ENCODE measurements around the gene ACO2. TPM values are rescaled to one million over a fixed set of nuclear protein-coding genes. Genes with fewer than 3 reads are reported as not detected.
"Not testable (repeated sequence)": the region's sequence is repeated elsewhere in the genome, so short reads cannot be mapped to it uniquely, and the experiment has no call there.

Gene ACO2
- total RNA-seq, 2 donors from 2014 or later, result 77.2 to 81.9 TPM

DNA sequence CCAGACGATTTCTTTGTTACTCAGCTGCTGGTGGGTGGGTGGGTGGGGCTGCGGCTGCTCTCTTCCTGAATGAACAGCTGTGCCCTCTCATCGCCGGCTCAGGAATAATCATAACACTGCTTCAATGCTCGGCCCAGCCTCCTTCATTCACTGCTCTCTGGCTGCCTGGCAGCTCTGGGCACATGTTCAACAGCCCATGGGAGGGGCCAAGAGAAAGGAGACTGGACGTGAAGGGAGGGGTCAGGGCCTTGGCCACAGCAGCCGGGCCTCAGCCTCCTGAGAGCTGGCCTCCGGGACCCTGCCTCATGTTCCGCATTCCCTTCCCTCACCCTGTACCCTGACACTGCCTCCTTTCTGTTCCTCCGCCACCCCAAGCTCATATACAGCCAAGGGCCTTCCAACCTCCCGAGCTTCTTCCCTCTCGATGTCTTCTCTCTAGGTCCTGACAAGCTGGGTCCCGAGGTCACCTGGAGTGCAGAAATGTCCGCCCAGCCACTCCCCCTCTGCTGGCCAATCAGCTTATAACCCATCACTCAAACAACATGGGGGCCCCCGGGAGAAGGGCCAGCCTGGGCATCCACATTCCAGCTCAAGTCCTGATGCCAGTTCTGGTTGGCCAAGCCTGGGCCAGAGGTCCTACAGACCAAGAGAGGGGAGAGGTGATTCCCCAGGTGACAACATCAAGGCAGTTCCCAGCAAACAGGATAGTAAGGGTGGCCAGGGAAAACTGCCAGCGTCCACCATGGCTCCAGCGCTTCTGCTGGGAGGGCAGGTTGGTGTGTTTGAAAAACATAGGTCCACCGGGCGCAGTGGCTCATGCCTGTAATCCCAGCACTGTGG, 88.7 kb downstream of the ACO2 start:
- H3K9me3 ChIP-seq (ENCODE audit: control insufficient read depth, low read length, poor library complexity, severe bottlenecking), result no peaks in the 10 kb centered on the region
- Mint-ChIP-seq H3K27ac (no peak overlapping the region), H3K36me3 (ENCODE audit: low read depth) (no peaks in the 10 kb centered on the region), H3K27me3 (peaks cover 39% of the 10 kb centered on the region), H3K4me1 (peaks cover 5% of the 10 kb centered on the region), H3K4me3 (no peak overlapping the region)
- DNase-seq, result no peak
- ATAC-seq, result no peak

DNA sequence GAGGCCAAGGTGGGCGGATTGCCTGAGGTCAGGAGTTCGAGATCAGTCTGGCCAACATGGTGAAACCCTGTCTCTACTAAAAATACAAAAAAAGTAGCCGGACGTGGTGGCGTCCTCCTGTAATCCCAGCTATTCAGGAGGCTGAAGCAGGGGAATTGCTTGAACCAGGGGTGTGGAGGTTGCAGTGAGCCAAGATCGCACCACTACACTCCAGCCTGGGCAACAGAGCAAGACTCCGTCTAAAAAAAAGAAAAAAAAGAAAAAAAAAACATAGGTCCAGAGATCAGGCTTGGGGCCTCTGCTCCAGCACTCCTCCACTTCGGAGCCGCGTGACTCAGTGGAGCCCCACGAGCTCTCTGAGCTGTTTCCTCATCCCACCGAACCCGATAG, 89.3 kb downstream of the ACO2 start:
- not testable (repeated sequence) for H3K36me3 Mint-ChIP-seq (ENCODE audit: low read depth); H3K4me3 Mint-ChIP-seq; DNase-seq; H3K4me1 Mint-ChIP-seq; H3K27ac Mint-ChIP-seq; H3K9me3 ChIP-seq (ENCODE audit: control insufficient read depth, low read length, poor library complexity, severe bottlenecking); ATAC-seq
- peaks cover 39% of the 10 kb centered on the region for H3K27me3 Mint-ChIP-seq

DNA sequence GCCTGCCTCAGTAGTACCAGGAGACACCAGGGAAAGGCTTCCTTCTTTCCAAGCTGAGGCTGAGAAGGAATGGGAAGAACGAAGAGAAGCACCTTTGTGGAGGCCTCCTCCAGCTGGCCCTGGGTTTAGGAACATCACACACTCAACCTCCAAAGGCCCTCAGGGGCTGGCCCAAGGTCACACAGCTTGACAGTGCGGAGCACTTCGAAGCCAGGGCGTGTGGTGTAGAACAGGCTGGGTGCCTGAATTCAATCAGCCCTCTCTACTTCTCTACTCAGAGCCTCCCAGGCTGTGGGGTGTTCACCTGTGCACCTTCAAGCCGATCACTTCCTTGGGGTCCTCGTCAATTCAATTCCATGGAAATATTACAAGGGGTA, 91.2 kb downstream of the ACO2 start:
- Mint-ChIP-seq H3K4me1 (peaks cover 3% of the 10 kb centered on the region), H3K4me3 (no peak overlapping the region), H3K27me3 (peaks cover 39% of the 10 kb centered on the region), H3K27ac (peak overlapping the region; percentile 6), H3K36me3 (ENCODE audit: low read depth) (no peaks in the 10 kb centered on the region)
- no peak for ATAC-seq
- H3K9me3 ChIP-seq (ENCODE audit: control insufficient read depth, low read length, poor library complexity, severe bottlenecking), result no peaks in the 10 kb centered on the region
- no peak for DNase-seq

DNA sequence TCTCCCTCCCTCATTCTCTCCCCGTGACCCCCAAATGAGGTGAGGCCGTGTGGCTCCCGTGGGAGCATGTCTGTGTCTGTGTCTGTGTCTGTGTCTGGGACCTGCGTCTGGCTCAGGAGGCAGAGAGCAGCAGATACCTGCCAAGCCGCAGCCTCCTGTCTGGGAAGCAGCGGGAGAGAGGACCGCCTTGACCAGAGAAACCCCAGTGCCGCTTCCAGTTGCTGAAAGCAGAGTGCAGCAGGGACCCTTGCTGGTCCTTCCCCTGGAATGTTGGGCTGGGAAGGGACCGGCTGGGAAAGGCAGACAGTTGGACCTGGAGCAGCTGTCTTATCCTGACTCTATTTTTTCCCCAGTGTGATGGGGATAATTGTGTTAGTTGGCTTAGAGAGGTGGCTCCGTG, 92.4 kb downstream of the ACO2 start:
- no peaks in the 10 kb centered on the region for H3K36me3 Mint-ChIP-seq (ENCODE audit: low read depth)
- ATAC-seq, result no peak
- DNase-seq, result no peak
- no peak overlapping the region for H3K4me3 Mint-ChIP-seq
- peaks cover 1% of the 10 kb centered on the region for H3K4me1 Mint-ChIP-seq
- no peak overlapping the region for H3K27ac Mint-ChIP-seq
- no peaks in the 10 kb centered on the region for H3K9me3 ChIP-seq (ENCODE audit: control insufficient read depth, low read length, poor library complexity, severe bottlenecking)
- peaks cover 33% of the 10 kb centered on the region for H3K27me3 Mint-ChIP-seq

DNA sequence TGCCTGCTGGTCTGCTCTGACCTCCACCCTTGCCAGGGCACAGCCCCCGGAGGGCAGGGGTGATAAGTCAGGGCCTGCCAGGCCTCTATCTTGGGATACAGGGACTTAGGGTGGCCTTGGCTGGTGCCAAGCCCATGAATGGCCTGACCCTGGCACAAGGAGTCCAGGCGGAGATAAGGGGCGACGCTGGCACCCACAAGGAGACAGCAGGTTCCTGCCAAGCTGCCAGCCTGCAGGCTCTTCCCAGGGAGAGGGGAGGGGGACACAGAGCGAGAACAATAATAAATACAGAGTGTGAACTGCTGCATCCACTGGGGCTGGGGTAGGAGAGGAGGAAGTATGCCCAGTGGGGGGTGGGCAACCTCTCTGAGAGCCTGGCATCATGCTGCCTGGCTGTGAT, 92.9 kb downstream of the ACO2 start:
- H3K27me3 Mint-ChIP-seq, result peaks cover 29% of the 10 kb centered on the region
- ATAC-seq, result no peak
- no peaks in the 10 kb centered on the region for H3K4me1 Mint-ChIP-seq
- H3K9me3 ChIP-seq (ENCODE audit: control insufficient read depth, low read length, poor library complexity, severe bottlenecking), result no peaks in the 10 kb centered on the region
- no peaks in the 10 kb centered on the region for H3K36me3 Mint-ChIP-seq (ENCODE audit: low read depth)
- DNase-seq, result no peak
- H3K27ac Mint-ChIP-seq, result no peak overlapping the region
- H3K4me3 Mint-ChIP-seq, result no peak overlapping the region

DNA sequence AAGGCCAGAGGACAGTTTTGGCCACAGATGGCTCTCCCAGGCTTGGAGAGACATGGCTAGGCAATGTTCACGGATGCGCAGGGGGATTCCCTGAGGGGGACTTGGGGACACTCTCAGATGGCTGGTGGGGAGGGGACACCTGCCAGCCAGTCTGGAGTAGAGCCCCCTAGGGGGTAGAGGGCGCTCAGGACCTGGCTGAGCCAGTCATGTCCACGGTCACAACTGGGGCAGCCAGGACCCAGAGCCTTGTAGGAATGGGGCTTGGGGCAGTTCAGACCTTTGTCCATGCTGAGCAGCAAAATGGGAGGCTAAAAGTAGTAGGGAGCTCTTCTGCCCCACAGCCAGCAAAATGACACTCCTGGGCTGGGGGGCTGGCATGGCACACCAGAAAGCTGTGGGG, 93.5 kb downstream of the ACO2 start:
- Mint-ChIP-seq H3K36me3 (ENCODE audit: low read depth) (no peaks in the 10 kb centered on the region), H3K4me1 (no peaks in the 10 kb centered on the region), H3K27me3 (peaks cover 26% of the 10 kb centered on the region), H3K4me3 (no peak overlapping the region), H3K27ac (no peak overlapping the region)
- DNase-seq (no peak), ATAC-seq (no peak)
- H3K9me3 ChIP-seq (ENCODE audit: control insufficient read depth, low read length, poor library complexity, severe bottlenecking), result no peaks in the 10 kb centered on the region

DNA sequence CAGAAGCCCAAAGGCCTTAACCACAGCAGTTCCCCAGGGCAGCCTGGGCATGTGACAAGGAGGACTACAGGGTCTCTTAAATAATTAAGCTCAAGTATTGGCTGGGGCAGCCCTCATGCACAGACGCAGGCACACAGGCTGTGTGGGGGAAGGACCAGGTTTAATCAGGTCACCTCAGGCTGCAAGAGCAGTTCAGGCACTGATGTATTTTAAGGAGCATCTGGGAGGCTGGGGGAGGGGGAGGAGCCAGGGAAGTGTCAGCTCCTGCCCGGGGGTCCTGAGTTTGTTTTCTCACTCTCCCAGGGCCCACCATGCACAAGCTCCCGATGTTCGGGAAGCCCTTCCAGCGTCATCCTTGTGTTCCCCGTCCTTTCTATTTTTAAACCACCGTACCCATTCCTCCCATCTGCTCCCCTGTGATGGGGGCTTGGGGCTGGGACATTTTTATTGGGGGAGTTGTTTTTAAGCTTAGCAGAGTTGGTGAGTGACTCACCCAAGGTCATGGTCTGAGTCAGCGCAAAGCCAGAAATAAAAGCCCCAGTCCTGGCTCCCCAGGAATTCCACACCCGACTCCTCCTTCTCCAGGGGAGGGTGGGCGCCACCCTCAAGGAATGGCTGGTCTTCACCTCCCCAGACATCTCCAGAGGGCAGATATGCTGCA, 94.3 kb downstream of the ACO2 start:
- no peak overlapping the region for H3K27ac Mint-ChIP-seq

DNA sequence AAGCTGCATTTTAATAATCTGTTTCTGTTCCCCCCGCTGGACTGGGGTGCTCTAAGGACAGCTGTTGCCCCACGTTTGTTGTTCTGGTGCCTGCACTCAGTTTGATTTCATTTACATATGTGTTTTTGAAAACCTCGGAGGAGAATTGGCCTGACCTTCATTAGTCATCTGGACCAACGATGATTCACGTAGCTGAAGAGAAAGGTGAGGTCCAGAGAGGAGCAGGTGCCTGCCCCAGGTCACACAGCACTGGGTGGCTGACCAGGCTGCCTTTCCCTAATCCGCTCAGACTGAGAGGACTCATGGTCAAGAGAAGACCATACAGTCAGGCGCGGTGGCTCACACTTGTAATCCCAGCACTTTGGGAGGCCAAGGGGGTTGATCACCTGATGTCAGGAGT, 95.6 kb downstream of the ACO2 start:
- DNase-seq (no peak), ATAC-seq (no peak)
- Mint-ChIP-seq H3K27me3 (peaks cover 21% of the 10 kb centered on the region), H3K27ac (no peak overlapping the region), H3K36me3 (ENCODE audit: low read depth) (no peaks in the 10 kb centered on the region), H3K4me3 (no peak overlapping the region), H3K4me1 (no peaks in the 10 kb centered on the region)
- H3K9me3 ChIP-seq (ENCODE audit: control insufficient read depth, low read length, poor library complexity, severe bottlenecking), result no peaks in the 10 kb centered on the region

More for the DNA sequence above, 94.3 kb downstream of the ACO2 start:
- no peaks in the 10 kb centered on the region for H3K4me1 Mint-ChIP-seq
- peaks cover 21% of the 10 kb centered on the region for H3K27me3 Mint-ChIP-seq
- no peak overlapping the region for H3K4me3 Mint-ChIP-seq
- ATAC-seq (no peak), DNase-seq (no peak)
- no peaks in the 10 kb centered on the region for H3K9me3 ChIP-seq (ENCODE audit: control insufficient read depth, low read length, poor library complexity, severe bottlenecking)
- H3K36me3 Mint-ChIP-seq (ENCODE audit: low read depth), result no peaks in the 10 kb centered on the region

DNA sequence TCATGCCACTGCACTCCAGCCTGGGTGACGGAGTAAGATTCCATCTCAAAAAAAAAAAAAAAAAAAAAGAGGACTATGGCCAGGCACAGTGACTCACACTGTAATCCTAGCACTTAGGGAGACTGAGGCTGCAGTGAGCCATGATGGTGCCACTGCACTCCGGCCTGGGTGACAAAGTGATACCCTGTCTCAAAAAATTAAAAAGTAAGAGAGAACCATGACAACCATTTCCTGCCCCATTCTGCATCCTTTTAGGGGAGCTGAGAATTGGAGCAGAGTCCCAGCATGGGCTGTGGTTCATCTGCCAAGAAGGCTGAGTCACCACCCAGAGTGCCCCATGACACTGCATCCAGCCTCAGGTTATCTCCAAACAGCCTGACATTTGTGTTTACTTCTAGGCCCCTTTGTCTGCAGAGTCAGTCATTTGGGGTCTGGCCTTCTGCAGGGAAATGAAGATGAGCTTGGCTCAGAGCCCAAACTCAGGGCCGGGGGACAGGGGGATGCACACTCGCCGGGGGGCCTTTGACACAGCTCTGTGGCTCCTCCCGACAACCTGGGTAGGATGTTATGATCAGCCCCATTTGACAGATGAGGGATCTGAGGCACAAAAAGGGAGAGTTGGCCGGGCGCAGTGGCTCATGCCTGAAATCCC, 96.6 kb downstream of the ACO2 start:
- Mint-ChIP-seq H3K27me3 (peaks cover 15% of the 10 kb centered on the region), H3K27ac (no peak overlapping the region)

DNA sequence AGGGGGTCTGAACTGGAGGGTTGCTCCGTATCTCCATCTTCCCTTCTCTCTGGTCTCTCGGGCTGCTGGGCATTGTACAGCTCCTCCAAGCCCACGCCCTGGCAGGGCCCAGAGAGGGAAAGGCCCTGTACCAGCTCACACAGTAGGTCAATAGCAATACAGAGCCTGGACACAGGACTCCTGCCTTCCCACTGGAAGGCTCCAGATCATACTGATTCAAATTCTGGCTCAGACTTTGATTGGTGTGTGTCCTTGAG, 98.5 kb downstream of the ACO2 start:
- Mint-ChIP-seq H3K27ac (no peak overlapping the region), H3K36me3 (ENCODE audit: low read depth) (no peaks in the 10 kb centered on the region), H3K4me3 (no peak overlapping the region), H3K4me1 (peaks cover 2% of the 10 kb centered on the region), H3K27me3 (peaks cover under 1% of the 10 kb centered on the region)
- ATAC-seq (no peak), DNase-seq (no peak)
- no peaks in the 10 kb centered on the region for H3K9me3 ChIP-seq (ENCODE audit: control insufficient read depth, low read length, poor library complexity, severe bottlenecking)

More for the DNA sequence above, 96.6 kb downstream of the ACO2 start:
- Mint-ChIP-seq H3K4me3 (no peak overlapping the region), H3K36me3 (ENCODE audit: low read depth) (no peaks in the 10 kb centered on the region), H3K4me1 (no peaks in the 10 kb centered on the region)
- DNase-seq (no peak), ATAC-seq (no peak)
- no peaks in the 10 kb centered on the region for H3K9me3 ChIP-seq (ENCODE audit: control insufficient read depth, low read length, poor library complexity, severe bottlenecking)

DNA sequence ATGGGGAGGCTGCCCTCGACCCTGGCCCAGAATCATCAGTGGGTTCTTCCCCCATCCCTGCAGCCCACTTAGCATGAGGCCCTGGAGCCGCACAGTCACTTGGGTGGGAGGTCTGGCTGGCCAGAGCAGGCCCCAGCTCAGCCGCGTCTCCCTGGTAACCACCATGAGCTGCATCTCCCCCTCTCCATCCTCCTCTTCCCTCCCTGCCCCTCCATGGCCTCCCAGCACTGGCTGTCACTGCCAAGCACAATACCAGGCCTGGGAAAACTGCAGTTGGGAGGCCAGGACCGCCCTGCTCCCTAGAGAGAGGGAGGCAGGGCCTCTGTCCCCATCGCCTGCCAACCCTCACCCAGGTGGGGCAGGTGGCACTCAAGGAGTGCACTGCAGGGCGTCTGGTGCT, 99.9 kb downstream of the ACO2 start:
- no peaks in the 10 kb centered on the region for H3K9me3 ChIP-seq (ENCODE audit: control insufficient read depth, low read length, poor library complexity, severe bottlenecking)
- ATAC-seq (no peak), DNase-seq (no peak)
- Mint-ChIP-seq H3K27me3 (no peaks in the 10 kb centered on the region), H3K4me1 (peaks cover 4% of the 10 kb centered on the region), H3K36me3 (ENCODE audit: low read depth) (no peaks in the 10 kb centered on the region), H3K4me3 (no peak overlapping the region), H3K27ac (no peak overlapping the region)

DNA sequence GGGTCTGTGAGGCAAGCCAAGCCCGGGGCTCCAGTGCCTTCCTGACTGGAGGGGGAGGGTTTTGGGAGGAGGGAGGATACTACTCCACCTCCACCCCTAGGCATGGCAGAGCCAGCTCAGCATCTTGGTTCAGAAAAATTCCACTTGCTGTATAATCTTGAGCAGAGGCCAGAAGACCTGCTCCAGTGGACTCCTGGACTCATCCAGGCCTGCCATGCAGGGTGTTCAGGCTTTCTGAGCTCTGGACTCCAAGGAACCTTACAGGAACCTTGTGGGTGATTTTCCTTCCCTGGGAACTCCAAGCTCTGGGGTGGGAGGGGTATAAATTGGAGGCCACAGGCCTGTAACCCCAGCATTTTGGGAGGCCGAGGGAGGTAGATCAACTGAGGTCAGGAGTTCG, 101.3 kb downstream of the ACO2 start:
- no peaks in the 10 kb centered on the region for H3K36me3 Mint-ChIP-seq (ENCODE audit: low read depth)
- no peak for DNase-seq
- H3K9me3 ChIP-seq (ENCODE audit: control insufficient read depth, low read length, poor library complexity, severe bottlenecking), result no peaks in the 10 kb centered on the region
- H3K27me3 Mint-ChIP-seq, result no peaks in the 10 kb centered on the region
- no peak for ATAC-seq
- H3K27ac Mint-ChIP-seq, result no peak overlapping the region
- H3K4me3 Mint-ChIP-seq, result no peak overlapping the region
- peaks cover 4% of the 10 kb centered on the region for H3K4me1 Mint-ChIP-seq

DNA sequence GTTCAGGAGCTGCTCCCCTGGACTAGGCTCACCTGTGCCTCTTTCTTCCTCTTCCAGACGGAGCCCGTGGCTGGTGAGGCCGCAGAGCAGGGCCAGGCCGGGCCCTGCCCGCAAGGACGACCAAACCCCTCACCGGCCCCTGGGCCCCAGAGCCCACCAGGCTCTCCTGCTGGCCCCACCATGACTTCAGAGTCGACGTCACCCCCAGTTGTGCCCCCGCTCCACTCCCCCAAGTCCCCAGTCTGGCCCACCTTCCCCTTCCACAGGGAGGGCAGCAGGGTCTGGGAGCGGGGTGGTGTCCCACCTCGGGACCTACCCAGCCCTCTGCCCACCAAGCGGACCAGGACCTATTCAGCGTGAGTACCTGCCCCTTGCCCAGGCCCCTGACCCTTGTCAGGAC, 102.9 kb downstream of the ACO2 start:
- H3K27me3 Mint-ChIP-seq, result no peaks in the 10 kb centered on the region
- ATAC-seq, result no peak
- no peak for DNase-seq
- H3K9me3 ChIP-seq (ENCODE audit: control insufficient read depth, low read length, poor library complexity, severe bottlenecking), result no peaks in the 10 kb centered on the region
- no peaks in the 10 kb centered on the region for H3K36me3 Mint-ChIP-seq (ENCODE audit: low read depth)
- no peak overlapping the region for H3K27ac Mint-ChIP-seq
- H3K4me1 Mint-ChIP-seq, result peaks cover 4% of the 10 kb centered on the region
- no peak overlapping the region for H3K4me3 Mint-ChIP-seq

DNA sequence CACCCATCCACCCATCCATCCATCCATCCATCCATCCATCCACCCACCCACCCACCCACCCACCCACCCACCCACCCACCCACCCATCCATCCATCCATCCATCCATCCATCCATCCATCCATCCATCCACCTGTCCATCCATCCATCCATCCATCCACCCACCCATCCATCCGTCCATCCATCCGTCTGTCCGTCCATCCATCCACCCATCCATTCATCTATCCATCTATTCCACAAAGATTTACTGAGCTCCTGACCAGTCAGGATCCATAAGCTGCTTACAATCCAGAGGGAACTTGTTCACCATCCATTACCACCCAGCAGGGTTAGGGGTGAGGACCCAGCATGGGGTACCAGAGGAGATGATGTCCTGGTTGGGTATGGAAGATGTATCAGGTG, 103.4 kb downstream of the ACO2 start:
- H3K9me3 ChIP-seq (ENCODE audit: control insufficient read depth, low read length, poor library complexity, severe bottlenecking); H3K36me3 Mint-ChIP-seq (ENCODE audit: low read depth); H3K4me1 Mint-ChIP-seq; DNase-seq; ATAC-seq; H3K27ac Mint-ChIP-seq; H3K4me3 Mint-ChIP-seq; H3K27me3 Mint-ChIP-seq: not testable (repeated sequence)
